Common myeloid progenitor, CD34-positive (primary cell): ENCODE results near the gene OSTF1.

Experiments
- CTCF ChIA-PET: fragments of 350-600 bp; sonication (Branson Sonifier 250); formaldehyde crosslinking; loops from one replicate; lab custom pipeline; 2021; ENCODE audit warnings: antibody characterized with exemption; lab: Charles Lee
- POLR2A ChIA-PET: fragments of 350-600 bp; sonication (Branson Sonifier 250); formaldehyde crosslinking; loops from one replicate; lab custom pipeline; 2021; ENCODE audit warnings: antibody characterized with exemption; lab: Charles Lee
- DNase-seq, 3 donors: peaks; one replicate each; pipeline versions ENCODE4 v3.0.0 to v3.0.0-alpha.2; 2013
- H3K27ac ChIP-seq, 2 experiments: 1 replicate in 1 of 2; 2 replicates in 1 of 2; pipeline ENCODE4 v1.7.0; 2013; ENCODE audit warnings: inconsistent platforms in 2 of 2, low read length in 2 of 2, mild to moderate bottlenecking in 2 of 2, low read depth in 1 of 2, moderate library complexity in 1 of 2; ENCODE audit not compliant: severe bottlenecking in 2 of 2, insufficient read depth in 1 of 2, poor library complexity in 1 of 2
- H3K27me3 ChIP-seq, 5 experiments: replicated peaks in 2 of 5; 1 replicate in 3 of 5; 2 replicates in 2 of 5; pipeline versions ENCODE4 v1.6.1 to v1.7.0; 2013; ENCODE audit warnings: low read length in 4 of 5, mild to moderate bottlenecking in 2 of 5, moderate library complexity in 2 of 5, inconsistent platforms in 1 of 5; ENCODE audit not compliant: insufficient read depth in 5 of 5, control insufficient read depth in 4 of 5
- H3K36me3 ChIP-seq, 4 experiments: 1 replicate in 2 of 4; 2 replicates in 2 of 4; pipeline versions ENCODE4 v1.6.1 to v1.7.0; 2013; ENCODE audit warnings: low read length in 3 of 4, control low read depth in 1 of 4, mild to moderate bottlenecking in 1 of 4; ENCODE audit not compliant: control insufficient read depth in 4 of 4, insufficient read depth in 4 of 4
- H3K4me1 ChIP-seq, 4 experiments: 1 replicate in 3 of 4; 2 replicates in 1 of 4; pipeline versions ENCODE4 v1.6.1 to v1.7.1; 2013; ENCODE audit warnings: low read length in 3 of 4, mild to moderate bottlenecking in 3 of 4, control low read depth in 1 of 4, inconsistent platforms in 1 of 4, moderate library complexity in 1 of 4; ENCODE audit not compliant: control insufficient read depth in 4 of 4, insufficient read depth in 4 of 4; ENCODE audit errors: control extremely low read depth in 1 of 4
- H3K4me3 ChIP-seq, 7 experiments: 1 replicate in 4 of 7; 2 replicates in 3 of 7; pipeline versions ENCODE4 v1.5.1 to v1.7.0; 2013; ENCODE audit warnings: mild to moderate bottlenecking in 7 of 7, low read length in 6 of 7, moderate library complexity in 6 of 7, inconsistent platforms in 2 of 7, low read depth in 2 of 7, control low read depth in 1 of 7; ENCODE audit not compliant: insufficient read depth in 4 of 7, control insufficient read depth in 1 of 7; ENCODE audit errors: extremely low read depth in 1 of 7
- H3K9me3 ChIP-seq, 5 experiments: 1 replicate in 4 of 5; 2 replicates in 1 of 5; pipeline versions ENCODE4 v1.6.1 to v1.7.1; 2013; ENCODE audit warnings: low read length in 4 of 5, mild to moderate bottlenecking in 2 of 5, inconsistent platforms in 1 of 5, low read depth in 1 of 5, moderate library complexity in 1 of 5; ENCODE audit not compliant: control insufficient read depth in 4 of 5, insufficient read depth in 2 of 5; ENCODE audit errors: control extremely low read depth in 1 of 5
- WGBS: methylation state at CpG from one replicate; pipeline ENCODE4 v1.1.5; 2013; ENCODE audit not compliant: insufficient coverage; 5-methylcytosine and 5-hydroxymethylcytosine counted together

OSTF1 gene

GRCh38 chr9:75130172-75130571, 41.9 kb downstream of the OSTF1 start:
- no peak overlapping the region for H3K4me3 ChIP-seq
- H3K36me3 ChIP-seq, result peaks cover 11 to 39% (median 28%) of the 10 kb centered on the region in 4 experiments
- ChIA-PET CTCF (interaction anchor here (1.0 kb wide), 1 partner anchor 15 kb away, joined by 3 read pairs; no protein-coding TSS in a partner anchor), POLR2A (no interaction called here)
- WGBS, result 100% methylated on average over 3 of the region's 5 CpGs
- H3K27me3 ChIP-seq, result no peaks in the 10 kb centered on the region
- DNase-seq, result no peak
- no peaks in the 10 kb centered on the region for H3K9me3 ChIP-seq
- H3K4me1 ChIP-seq, result no peaks in the 10 kb centered on the region
- no peak overlapping the region for H3K27ac ChIP-seq

DNA sequence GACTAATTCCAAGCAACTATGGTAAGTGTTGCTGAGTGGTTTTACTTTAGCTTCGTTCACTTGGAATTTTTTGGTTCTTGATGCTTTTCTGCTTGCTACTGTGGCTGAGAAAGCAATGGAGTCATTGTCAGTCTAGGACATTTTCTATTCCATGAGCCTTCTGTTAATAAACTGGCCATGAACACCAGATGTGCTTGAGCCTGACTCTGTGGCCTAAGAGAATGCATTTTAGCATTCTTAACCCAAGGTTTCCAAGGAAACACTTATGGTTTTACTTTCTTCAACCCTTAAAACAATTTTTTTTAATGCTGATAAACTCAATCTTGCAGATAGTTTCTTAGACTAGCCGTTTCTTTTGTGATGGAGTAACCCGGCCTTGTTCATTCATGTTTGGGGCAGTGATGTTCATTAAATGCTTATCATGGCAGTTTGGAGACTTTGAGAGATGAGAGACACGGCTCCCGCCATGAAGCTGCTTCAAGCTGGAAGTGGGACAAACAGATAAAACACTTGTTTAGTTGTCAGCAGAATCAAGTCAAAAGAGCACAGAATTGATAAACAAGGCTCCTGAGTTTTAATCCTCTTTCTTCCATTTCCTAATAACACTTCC, 42.4 kb downstream of the OSTF1 start:
- ChIA-PET CTCF (interaction anchor here (1.0 kb wide), 1 partner anchor 15 kb away, joined by 3 read pairs; no protein-coding TSS in a partner anchor), POLR2A (no interaction called here)
- Histone ChIP-seq H3K36me3 (peaks cover 12 to 43% (median 30%) of the 10 kb centered on the region in 4 experiments), H3K9me3 (peaks cover 0 to under 1% (median 0%) of the 10 kb centered on the region in 5 experiments), H3K27ac (no peak overlapping the region), H3K4me1 (no peaks in the 10 kb centered on the region), H3K27me3 (no peaks in the 10 kb centered on the region), H3K4me3 (no peak overlapping the region)
- 88% methylated on average over 4 of the region's 5 CpGs for WGBS
- no peak for DNase-seq

DNA sequence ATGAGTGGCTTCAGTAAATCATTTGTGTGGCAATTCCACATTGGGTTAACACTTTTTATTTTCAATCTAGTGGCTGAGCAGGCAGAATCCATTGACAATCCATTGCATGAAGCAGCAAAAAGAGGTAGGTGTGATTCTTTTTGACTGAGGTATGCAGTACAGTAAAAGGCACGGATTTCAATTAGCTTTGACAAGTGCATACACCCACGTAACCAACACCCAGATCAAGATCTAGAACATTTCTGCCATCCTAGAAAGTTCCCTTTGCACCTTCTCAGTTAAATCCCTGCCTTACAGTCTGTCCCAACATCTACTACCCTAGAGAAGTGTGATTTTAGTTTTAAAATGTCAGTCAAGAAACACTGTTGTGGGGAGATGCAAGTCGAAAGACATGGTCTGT, 43.4 kb downstream of the OSTF1 start:
- no peak overlapping the region for H3K27ac ChIP-seq
- ChIA-PET POLR2A (no interaction called here), CTCF (no interaction called here)
- no peaks in the 10 kb centered on the region for H3K27me3 ChIP-seq
- peaks cover 18 to 48% (median 34%) of the 10 kb centered on the region in 4 experiments for H3K36me3 ChIP-seq
- DNase-seq, result no peak
- H3K4me3 ChIP-seq, result no peak overlapping the region
- 100% methylated on average over 1 of the region's 3 CpGs for WGBS
- peaks cover 0 to 3% (median 0%) of the 10 kb centered on the region in 5 experiments for H3K9me3 ChIP-seq
- no peaks in the 10 kb centered on the region for H3K4me1 ChIP-seq

DNA sequence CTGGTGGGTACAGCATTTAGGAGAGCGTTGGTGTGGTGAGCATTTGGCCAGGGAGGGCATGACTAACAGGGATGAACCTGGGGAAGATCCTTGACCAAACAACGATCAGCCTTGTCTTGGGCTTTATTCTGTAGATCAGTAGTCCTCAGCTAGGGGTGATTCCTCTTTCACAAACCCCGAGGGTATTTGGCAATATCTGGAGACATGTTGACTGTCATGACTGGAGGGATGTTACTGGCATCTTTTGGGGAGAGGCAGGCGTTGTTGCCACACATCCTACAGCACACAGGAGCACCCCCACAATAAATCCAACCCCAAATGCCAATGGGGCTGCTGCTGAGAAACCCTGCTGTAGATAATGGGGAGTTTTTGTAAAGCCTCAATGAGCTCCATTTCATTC, 43.9 kb downstream of the OSTF1 start:
- H3K4me3 ChIP-seq, result no peak overlapping the region
- DNase-seq, result no peak
- POLR2A ChIA-PET, result interaction anchor here (0.5 kb wide), 1 partner anchor 53 kb away, joined by 3 read pairs; no protein-coding TSS in a partner anchor
- CTCF ChIA-PET, result interaction anchor here (0.7 kb wide), 1 partner anchor 359 kb away, joined by 3 read pairs; no protein-coding TSS in a partner anchor
- peaks cover 19 to 54% (median 39%) of the 10 kb centered on the region in 4 experiments for H3K36me3 ChIP-seq
- H3K4me1 ChIP-seq, result no peaks in the 10 kb centered on the region
- no peak overlapping the region for H3K27ac ChIP-seq
- H3K9me3 ChIP-seq, result peaks cover 0 to 3% (median 0%) of the 10 kb centered on the region in 5 experiments
- H3K27me3 ChIP-seq, result no peaks in the 10 kb centered on the region
- WGBS, result 100% methylated on average over 2 of the region's 4 CpGs

- H3K9me3 ChIP-seq, result peaks cover 0 to 3% (median 0%) of the 10 kb centered on the region in 5 experiments
- no peak for DNase-seq
- no CpG with 5 or more reads among the region's 3 CpGs for WGBS
- no peaks in the 10 kb centered on the region for H3K27me3 ChIP-seq
- H3K4me1 ChIP-seq, result no peaks in the 10 kb centered on the region
- ChIA-PET POLR2A (no interaction called here), CTCF (no interaction called here)
- no peak overlapping the region for H3K27ac ChIP-seq
- H3K36me3 ChIP-seq, result peaks cover 22 to 60% (median 45%) of the 10 kb centered on the region in 4 experiments
- H3K4me3 ChIP-seq, result no peak overlapping the region
Observed at GRCh38 chr9:75133396-75133795, 45.1 kb downstream of the OSTF1 start.

- no CpG with 5 or more reads among the region's 2 CpGs for WGBS
- ChIA-PET POLR2A (no interaction called here), CTCF (no interaction called here)
- Histone ChIP-seq H3K4me3 (no peak overlapping the region), H3K27ac (no peak overlapping the region), H3K9me3 (peaks cover 0 to 3% (median 0%) of the 10 kb centered on the region in 5 experiments), H3K4me1 (no peaks in the 10 kb centered on the region), H3K27me3 (no peaks in the 10 kb centered on the region), H3K36me3 (peaks cover 22 to 56% (median 45%) of the 10 kb centered on the region in 4 experiments)
- no peak for DNase-seq
Observed at GRCh38 chr9:75134495-75134894, 46.2 kb downstream of the OSTF1 start.

GRCh38 chr9:75138260-75139040, 50.1 kb downstream of the OSTF1 start:
- H3K4me3 ChIP-seq, result no peak overlapping the region
- peaks cover 4 to 15% (median 8%) of the 10 kb centered on the region in 4 experiments for H3K4me1 ChIP-seq
- H3K36me3 ChIP-seq, result peaks cover 23 to 41% (median 30%) of the 10 kb centered on the region in 4 experiments
- CTCF ChIA-PET, result no interaction called here
- H3K27me3 ChIP-seq, result no peaks in the 10 kb centered on the region
- POLR2A ChIA-PET, result no interaction called here
- peaks cover 0 to 3% (median 0%) of the 10 kb centered on the region in 5 experiments for H3K9me3 ChIP-seq
- no peak overlapping the region for H3K27ac ChIP-seq
- no peak for DNase-seq
- WGBS, result 100% methylated on average over 1 of the region's 1 CpG
